Coronary artery (tissue), 2 donors: ENCODE data around the gene VWA5B1.

ENCODE experiments used
- DNase-seq: peaks from one replicate; pipeline ENCODE4 v3.0.0-alpha.2; 2017; ENCODE audit warnings: low spot score
- H3K27ac ChIP-seq, 2 donors: fragments of 200-600 bp; sonication (generic); one replicate each; pipeline ENCODE4 v1.5.1; 2016 to 2019
- H3K4me3 ChIP-seq: fragments of 200-600 bp; sonication (generic); 2 replicates; pipeline ENCODE4 v1.5.1; 2016; ENCODE audit warnings: mild to moderate bottlenecking, moderate library complexity
- TF ChIP-seq, protein P1 (sequence below): fragments of 200-600 bp; sonication (generic); IDR thresholded peaks from one replicate; pipeline ENCODE4 v1.5.1; 2019; ENCODE audit warnings: antibody characterized with exemption

The VWA5B1 gene

DNA sequence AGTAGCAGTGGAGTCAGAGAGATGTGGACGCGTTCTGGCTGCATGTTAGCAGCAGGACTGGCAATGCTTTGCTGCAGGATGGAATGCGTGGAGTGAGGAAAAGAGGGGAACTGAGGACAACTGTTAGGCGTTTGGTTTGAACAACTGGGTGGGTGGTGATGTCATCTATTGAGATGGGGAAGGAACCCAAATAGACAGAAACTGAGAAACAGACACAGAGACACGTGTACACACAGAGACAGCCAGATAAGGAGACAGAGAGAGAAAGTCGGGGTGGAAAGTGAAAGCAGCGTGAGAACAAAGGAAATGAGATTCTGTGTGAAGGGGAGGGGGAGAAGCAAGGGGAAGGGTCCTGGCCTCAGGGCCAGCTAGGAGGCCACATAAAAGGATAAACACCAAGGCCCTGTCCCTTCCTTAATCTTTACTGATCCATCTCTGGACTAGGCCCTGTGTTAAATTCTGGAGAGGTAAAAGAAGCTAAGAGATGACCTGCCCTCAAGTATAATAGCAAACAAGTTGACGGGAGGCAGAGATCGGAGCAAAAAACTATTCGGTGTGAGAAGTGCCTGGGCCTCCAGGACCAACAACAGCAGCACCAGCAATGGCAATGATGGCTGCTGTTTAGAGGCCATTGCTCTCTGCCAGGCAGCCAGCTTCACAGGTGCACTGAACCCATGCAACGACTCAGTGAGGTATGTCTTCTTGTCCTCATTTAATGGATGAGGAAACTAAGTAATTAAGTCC lies 31.6 kb downstream of the VWA5B1 start:
- DNase-seq: no peak
- TF ChIP-seq, protein P1, sequence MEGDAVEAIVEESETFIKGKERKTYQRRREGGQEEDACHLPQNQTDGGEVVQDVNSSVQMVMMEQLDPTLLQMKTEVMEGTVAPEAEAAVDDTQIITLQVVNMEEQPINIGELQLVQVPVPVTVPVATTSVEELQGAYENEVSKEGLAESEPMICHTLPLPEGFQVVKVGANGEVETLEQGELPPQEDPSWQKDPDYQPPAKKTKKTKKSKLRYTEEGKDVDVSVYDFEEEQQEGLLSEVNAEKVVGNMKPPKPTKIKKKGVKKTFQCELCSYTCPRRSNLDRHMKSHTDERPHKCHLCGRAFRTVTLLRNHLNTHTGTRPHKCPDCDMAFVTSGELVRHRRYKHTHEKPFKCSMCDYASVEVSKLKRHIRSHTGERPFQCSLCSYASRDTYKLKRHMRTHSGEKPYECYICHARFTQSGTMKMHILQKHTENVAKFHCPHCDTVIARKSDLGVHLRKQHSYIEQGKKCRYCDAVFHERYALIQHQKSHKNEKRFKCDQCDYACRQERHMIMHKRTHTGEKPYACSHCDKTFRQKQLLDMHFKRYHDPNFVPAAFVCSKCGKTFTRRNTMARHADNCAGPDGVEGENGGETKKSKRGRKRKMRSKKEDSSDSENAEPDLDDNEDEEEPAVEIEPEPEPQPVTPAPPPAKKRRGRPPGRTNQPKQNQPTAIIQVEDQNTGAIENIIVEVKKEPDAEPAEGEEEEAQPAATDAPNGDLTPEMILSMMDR: no peak
- no peak overlapping the region for H3K4me3 ChIP-seq

DNA sequence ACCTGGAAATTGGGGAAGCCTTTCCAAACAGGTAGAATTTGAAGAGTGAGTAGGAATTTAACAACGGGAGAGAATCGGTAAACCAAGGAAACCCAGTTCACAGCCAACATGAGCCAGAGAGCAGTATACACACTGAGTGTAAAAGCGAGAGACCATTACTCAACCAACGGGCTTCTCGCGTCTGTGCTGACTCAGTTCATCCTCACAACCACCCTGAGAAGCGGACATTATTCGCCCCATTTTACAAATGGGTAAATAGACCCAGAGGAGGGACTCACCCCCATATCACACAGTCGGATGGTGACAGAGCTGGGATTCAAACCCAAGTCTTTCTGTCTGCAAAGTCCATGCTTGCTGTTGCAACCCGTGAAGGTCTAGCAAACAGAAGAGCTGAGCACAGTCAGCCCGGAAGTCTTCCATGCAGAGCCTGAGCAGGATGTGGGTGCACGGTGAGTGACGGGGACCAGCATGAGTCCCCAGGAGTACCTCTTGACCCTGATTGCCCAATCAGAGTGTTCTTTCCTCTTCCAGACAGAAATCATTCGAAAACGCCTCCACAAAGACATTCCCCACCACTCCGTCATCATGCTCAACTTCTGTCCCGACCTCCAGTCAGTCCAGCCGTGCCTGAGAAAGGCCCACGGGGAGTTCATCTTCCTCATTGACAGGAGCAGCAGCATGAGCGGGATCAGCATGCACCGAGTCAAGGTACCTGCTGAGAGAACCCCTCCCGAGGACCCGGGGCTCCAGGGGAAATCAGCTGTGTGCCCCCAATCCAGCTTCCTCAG lies 32.3 kb downstream of the VWA5B1 start:
- TF ChIP-seq, protein P1: no peak
- Histone ChIP-seq H3K27ac (no peak overlapping the region), H3K4me3 (no peak overlapping the region)
- no peak for DNase-seq

More for the DNA sequence above, 31.6 kb downstream of the VWA5B1 start:
- H3K27ac ChIP-seq: no peak overlapping the region

DNA sequence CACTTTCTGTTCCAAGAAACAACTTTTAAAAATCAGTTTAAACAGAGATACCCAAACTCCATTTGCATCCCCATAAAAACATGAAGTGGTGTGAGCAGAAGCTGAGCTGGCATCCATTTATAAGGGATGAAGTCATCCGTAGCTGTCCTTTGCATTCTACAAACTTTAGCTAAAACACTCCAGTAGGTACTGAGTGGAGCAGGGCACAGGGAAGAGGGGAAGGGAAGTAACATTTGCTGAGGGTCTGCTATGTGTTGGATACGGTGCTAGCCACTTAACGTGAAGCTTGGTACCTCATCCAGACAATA lies 32.9 kb downstream of the VWA5B1 start:
- Histone ChIP-seq H3K27ac (no peak overlapping the region), H3K4me3 (no peak overlapping the region)
- TF ChIP-seq, protein P1: no peak
- no peak for DNase-seq

DNA sequence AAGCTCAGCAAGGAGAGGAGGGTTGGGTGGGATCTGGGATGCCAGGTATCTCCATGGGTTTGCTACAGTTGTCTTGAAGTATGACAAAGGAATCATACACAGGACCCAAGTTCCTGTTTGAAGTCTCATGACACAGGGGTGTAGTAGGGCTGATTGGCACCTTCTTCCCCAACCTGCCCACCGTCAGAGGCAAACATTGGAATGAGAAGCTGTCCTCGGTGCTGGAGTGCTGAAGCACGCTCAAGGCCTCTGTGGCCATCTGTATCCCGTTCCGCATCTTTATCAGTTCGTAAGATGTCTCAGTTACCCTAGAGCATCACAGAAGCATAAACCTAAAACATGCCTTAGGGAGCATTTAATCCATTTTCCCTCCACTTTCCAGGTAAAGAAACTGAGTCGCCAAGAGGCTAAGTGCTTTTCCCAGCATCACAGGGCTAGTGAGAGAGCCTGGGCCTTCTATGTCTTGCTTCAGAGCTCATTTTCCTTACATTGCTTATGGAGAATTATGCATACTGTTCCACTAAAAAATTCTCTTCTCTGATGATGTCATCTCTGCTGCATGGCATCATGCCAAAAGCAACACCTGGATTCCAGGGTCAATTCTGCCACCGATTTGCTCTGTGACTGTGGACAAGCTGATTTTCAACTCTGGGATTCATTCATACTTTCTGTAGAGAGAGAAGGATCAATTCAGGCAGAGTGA lies 34.2 kb downstream of the VWA5B1 start:
- Histone ChIP-seq H3K27ac (no peak overlapping the region), H3K4me3 (no peak overlapping the region)
- TF ChIP-seq, protein P1: no peak
- no peak for DNase-seq

DNA sequence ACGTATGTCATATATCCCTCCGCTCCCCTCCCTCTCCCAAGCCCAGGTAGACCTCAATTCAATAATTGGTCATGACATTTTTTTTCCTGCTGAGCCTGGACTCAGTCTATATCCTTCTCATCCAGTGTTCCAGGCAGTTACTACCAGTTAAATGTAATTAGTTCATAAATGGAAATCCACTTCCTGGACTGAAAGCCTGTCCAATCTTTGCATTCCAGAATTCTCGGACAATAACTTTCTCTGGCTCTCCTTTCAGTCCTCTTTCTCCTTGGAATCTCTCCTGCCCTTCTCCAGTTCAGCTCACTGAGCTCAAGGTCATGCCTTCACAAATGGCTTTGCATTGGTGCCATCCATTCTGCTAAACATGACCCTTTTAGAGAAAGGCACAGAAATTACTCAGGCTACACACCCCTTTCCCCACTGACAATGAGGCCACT lies 34.8 kb downstream of the VWA5B1 start:
- DNase-seq: no peak
- no peak overlapping the region for H3K27ac ChIP-seq
- H3K4me3 ChIP-seq: no peak overlapping the region
- TF ChIP-seq, protein P1: no peak

DNA sequence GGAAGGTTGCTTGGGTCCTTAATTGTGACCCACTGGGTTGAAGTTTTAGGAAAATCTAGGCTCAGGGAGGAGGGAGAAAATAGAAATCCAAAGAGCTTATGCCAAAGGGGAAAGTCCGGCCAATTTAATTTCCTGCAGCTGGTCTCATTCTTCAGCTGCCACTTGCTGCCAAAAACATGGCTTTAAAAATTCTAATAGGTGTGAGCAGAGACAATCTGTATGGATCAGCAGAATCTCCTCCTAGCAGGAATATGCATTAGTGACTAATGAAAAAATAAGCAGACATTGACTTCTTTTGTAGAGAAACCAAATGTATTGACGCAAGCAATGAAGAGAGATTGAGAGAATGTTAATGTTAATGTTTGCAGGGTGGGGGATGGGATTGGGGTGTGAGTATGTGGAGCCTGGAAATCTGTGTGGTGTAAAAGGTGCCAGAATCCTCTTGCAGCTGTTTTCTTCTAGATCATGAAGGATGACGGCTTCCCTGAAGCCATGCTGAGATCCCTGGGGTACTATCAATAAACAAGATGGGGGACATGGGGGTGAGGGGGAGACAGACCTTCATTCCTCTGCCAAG lies 35.3 kb downstream of the VWA5B1 start:
- TF ChIP-seq, protein P1: no peak
- no peak for DNase-seq
- Histone ChIP-seq H3K27ac (no peak overlapping the region), H3K4me3 (no peak overlapping the region)
